Measurements from ENCODE around the gene CFAP73. TPM values are rescaled to one million over a fixed set of nuclear protein-coding genes. Genes with fewer than 3 reads are reported as not detected.

Gene CFAP73
- total RNA-seq, 1 experiment from 2014 or later, result 0.23 TPM

- H3K27me3 ChIP-seq (replicated peaks; ENCODE audit: control insufficient read depth, insufficient read depth, low read length), result peaks cover 3% of the 10 kb centered on the region; the same call in 1 of the 2 replicates
- intact Hi-C loops (cut with micrococcal nuclease; ENCODE audit: unreplicated experiment), result no loop called here
- H3K36me3 ChIP-seq (ENCODE audit: control insufficient read depth, insufficient read depth, low read length), result no peaks in the 10 kb centered on the region; the same call in 1 of the 2 replicates
- BruUV-seq (replicated peaks), result no TSS peak
- POLR2A ChIA-PET, result no interaction called here
- Mint-ChIP-seq H3K27ac (ENCODE audit: unreplicated experiment) (no peak overlapping the region), H3K4me1 (ENCODE audit: low read depth, unreplicated experiment) (no peaks in the 10 kb centered on the region), H3K27me3 (ENCODE audit: insufficient read depth, unreplicated experiment) (peaks cover 10% of the 10 kb centered on the region), H3K9me3 (ENCODE audit: unreplicated experiment) (no peaks in the 10 kb centered on the region), H3K36me3 (ENCODE audit: insufficient read depth, unreplicated experiment) (peaks cover 23% of the 10 kb centered on the region), H3K4me3 (ENCODE audit: unreplicated experiment) (no peak overlapping the region)
- no peak for DNase-seq
- peaks cover 10% of the 10 kb centered on the region for H3K4me1 ChIP-seq
- no peak for TF ChIP-seq CTCF (IDR thresholded peaks at IDR 0.05; ENCODE audit: insufficient read depth in 1 of 2, low read depth in 1 of 2, low read length in 1 of 2, severe bottlenecking in 1 of 2, unreplicated experiment in 1 of 2)
- CTCF ChIA-PET, result interaction anchor here (0.7 kb wide), 1 partner anchor 50 kb away, joined by 3 read pairs; no protein-coding TSS in a partner anchor
- no peak overlapping the region for H3K4me3 ChIP-seq (ENCODE audit: low read depth, low read length)
- H3K9me3 ChIP-seq, result no peaks in the 10 kb centered on the region
These were observed 4.9 kb downstream of the CFAP73 start for GRCh38 chr12:113154351-113154973.

GRCh38 chr12:113155060-113155459, 5.5 kb downstream of the CFAP73 start:
- no peaks in the 10 kb centered on the region for H3K4me1 Mint-ChIP-seq (ENCODE audit: low read depth, unreplicated experiment)
- H3K9me3 ChIP-seq, result no peaks in the 10 kb centered on the region
- no TSS peak for BruUV-seq (replicated peaks)
- H3K4me1 ChIP-seq, result peaks cover 4% of the 10 kb centered on the region
- intact Hi-C loops (cut with micrococcal nuclease; ENCODE audit: unreplicated experiment), result no loop called here
- no peak for DNase-seq
- H3K27me3 Mint-ChIP-seq (ENCODE audit: insufficient read depth, unreplicated experiment), result peaks cover 10% of the 10 kb centered on the region
- peaks cover 29% of the 10 kb centered on the region for H3K36me3 Mint-ChIP-seq (ENCODE audit: insufficient read depth, unreplicated experiment)
- H3K4me3 Mint-ChIP-seq (ENCODE audit: unreplicated experiment), result no peak overlapping the region
- POLR2A ChIA-PET, result no interaction called here
- no peaks in the 10 kb centered on the region; the same call in 1 of the 2 replicates for H3K36me3 ChIP-seq (ENCODE audit: control insufficient read depth, insufficient read depth, low read length)
- no peaks in the 10 kb centered on the region for H3K9me3 Mint-ChIP-seq (ENCODE audit: unreplicated experiment)
- no peak for TF ChIP-seq CTCF (IDR thresholded peaks at IDR 0.05; ENCODE audit: insufficient read depth in 1 of 2, low read depth in 1 of 2, low read length in 1 of 2, severe bottlenecking in 1 of 2, unreplicated experiment in 1 of 2)
- H3K27ac Mint-ChIP-seq (ENCODE audit: unreplicated experiment), result no peak overlapping the region
- CTCF ChIA-PET, result interaction anchor here (0.7 kb wide), 1 partner anchor 51 kb away, joined by 3 read pairs; no protein-coding TSS in a partner anchor
- H3K27me3 ChIP-seq (replicated peaks; ENCODE audit: control insufficient read depth, insufficient read depth, low read length), result peaks cover 3% of the 10 kb centered on the region; the same call in 1 of the 2 replicates
- no peak overlapping the region for H3K4me3 ChIP-seq (ENCODE audit: low read depth, low read length)

- H3K36me3 ChIP-seq (ENCODE audit: control insufficient read depth, insufficient read depth, low read length), result no peaks in the 10 kb centered on the region; the same call in 1 of the 2 replicates
- TF ChIP-seq CTCF (IDR thresholded peaks at IDR 0.05; ENCODE audit: insufficient read depth in 1 of 2, low read depth in 1 of 2, low read length in 1 of 2, severe bottlenecking in 1 of 2, unreplicated experiment in 1 of 2), result no peak
- no peak for DNase-seq
- H3K27me3 ChIP-seq (replicated peaks; ENCODE audit: control insufficient read depth, insufficient read depth, low read length), result peaks cover 3% of the 10 kb centered on the region; the same call in 1 of the 2 replicates
- Mint-ChIP-seq H3K9me3 (ENCODE audit: unreplicated experiment) (no peaks in the 10 kb centered on the region), H3K4me3 (ENCODE audit: unreplicated experiment) (no peak overlapping the region), H3K4me1 (ENCODE audit: low read depth, unreplicated experiment) (no peaks in the 10 kb centered on the region), H3K27me3 (ENCODE audit: insufficient read depth, unreplicated experiment) (peaks cover 6% of the 10 kb centered on the region), H3K27ac (ENCODE audit: unreplicated experiment) (no peak overlapping the region), H3K36me3 (ENCODE audit: insufficient read depth, unreplicated experiment) (peaks cover 33% of the 10 kb centered on the region)
- H3K4me1 ChIP-seq, result peaks cover 4% of the 10 kb centered on the region; the same call in 1 of the 2 replicates
- no TSS peak for BruUV-seq (replicated peaks)
- intact Hi-C loops (cut with micrococcal nuclease; ENCODE audit: unreplicated experiment), result no loop called here
- ChIA-PET CTCF (interaction anchor here (0.6 kb wide), 1 partner anchor 116 kb away, joined by 4 read pairs; no protein-coding TSS in a partner anchor), POLR2A (no interaction called here)
- H3K9me3 ChIP-seq, result no peaks in the 10 kb centered on the region
- H3K4me3 ChIP-seq (ENCODE audit: low read depth, low read length), result no peak overlapping the region
These were observed 6.1 kb downstream of the CFAP73 start for GRCh38 chr12:113155646-113156045.
